Measurements from ENCODE around the gene PDCD1. TPM values are rescaled to one million over a fixed set of nuclear protein-coding genes. Genes with fewer than 3 reads are reported as not detected.

The PDCD1 gene
- total and polyA plus RNA-seq, 10 of the 15 experiments (the other 5 are each of a cell fraction or from before 2014, with no cell fraction given) = 0.62 to 6.4 (median 2.9) TPM; not detected in 2

DNA sequence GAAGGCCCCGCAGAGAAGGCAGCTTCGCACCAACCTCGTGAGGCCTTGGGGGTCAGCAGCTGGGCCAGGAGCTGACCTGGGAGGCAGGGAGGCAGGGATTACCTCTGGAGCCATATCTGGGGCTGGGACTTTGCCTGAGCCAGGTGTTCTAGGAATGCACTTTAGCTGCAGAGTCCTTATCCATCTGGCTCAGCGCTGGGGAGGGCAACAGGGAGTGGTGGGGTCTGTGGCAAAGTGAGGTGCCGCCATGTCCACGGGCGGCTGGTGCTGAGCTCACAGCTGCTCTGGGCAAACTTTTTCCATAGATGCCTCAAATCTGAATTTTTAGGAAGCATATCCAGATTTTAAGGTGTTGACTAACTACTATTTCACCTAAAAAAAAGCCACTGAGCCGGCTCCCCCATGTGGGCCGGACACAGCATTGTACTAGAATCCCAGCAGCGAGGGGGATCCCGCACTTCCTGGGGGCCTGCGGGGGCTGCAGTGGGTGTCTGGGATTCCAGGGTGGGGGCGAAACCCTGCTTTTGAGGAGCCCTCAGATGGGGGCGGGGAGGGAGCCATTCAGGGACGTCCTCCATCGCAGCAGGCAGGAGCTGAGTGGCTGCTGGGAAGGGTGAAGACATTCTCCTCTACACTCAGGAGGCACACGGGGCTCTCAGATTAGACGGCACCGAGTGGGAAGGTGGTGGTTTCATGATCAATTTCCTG lies 45.5 kb upstream of the PDCD1 start (continued):
- TF ChIP-seq, protein P1, sequence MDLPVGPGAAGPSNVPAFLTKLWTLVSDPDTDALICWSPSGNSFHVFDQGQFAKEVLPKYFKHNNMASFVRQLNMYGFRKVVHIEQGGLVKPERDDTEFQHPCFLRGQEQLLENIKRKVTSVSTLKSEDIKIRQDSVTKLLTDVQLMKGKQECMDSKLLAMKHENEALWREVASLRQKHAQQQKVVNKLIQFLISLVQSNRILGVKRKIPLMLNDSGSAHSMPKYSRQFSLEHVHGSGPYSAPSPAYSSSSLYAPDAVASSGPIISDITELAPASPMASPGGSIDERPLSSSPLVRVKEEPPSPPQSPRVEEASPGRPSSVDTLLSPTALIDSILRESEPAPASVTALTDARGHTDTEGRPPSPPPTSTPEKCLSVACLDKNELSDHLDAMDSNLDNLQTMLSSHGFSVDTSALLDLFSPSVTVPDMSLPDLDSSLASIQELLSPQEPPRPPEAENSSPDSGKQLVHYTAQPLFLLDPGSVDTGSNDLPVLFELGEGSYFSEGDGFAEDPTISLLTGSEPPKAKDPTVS (IDR thresholded peaks at IDR 0.05; ENCODE audit: low read depth, low read length) = no peak
- TF ChIP-seq, protein P2, sequence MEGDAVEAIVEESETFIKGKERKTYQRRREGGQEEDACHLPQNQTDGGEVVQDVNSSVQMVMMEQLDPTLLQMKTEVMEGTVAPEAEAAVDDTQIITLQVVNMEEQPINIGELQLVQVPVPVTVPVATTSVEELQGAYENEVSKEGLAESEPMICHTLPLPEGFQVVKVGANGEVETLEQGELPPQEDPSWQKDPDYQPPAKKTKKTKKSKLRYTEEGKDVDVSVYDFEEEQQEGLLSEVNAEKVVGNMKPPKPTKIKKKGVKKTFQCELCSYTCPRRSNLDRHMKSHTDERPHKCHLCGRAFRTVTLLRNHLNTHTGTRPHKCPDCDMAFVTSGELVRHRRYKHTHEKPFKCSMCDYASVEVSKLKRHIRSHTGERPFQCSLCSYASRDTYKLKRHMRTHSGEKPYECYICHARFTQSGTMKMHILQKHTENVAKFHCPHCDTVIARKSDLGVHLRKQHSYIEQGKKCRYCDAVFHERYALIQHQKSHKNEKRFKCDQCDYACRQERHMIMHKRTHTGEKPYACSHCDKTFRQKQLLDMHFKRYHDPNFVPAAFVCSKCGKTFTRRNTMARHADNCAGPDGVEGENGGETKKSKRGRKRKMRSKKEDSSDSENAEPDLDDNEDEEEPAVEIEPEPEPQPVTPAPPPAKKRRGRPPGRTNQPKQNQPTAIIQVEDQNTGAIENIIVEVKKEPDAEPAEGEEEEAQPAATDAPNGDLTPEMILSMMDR (IDR thresholded peaks at IDR 0.05 in 2 of 3, conservative IDR thresholded peaks at IDR 0.05 in 1 of 3; ENCODE audit: control insufficient read depth in 2 of 3, extremely low read depth in 1 of 3, insufficient read depth in 1 of 3, low read depth in 3 of 3, low read length in 3 of 3) = no peak
- TF ChIP-seq CREM (IDR thresholded peaks at IDR 0.05; ENCODE audit: low read depth) (no peak), MYB (IDR thresholded peaks at IDR 0.05; ENCODE audit: borderline replicate concordance, low read depth, low read length) (no peak), CBX3 (IDR thresholded peaks at IDR 0.05; ENCODE audit: borderline replicate concordance, low read depth) (no peak), IKZF2 (IDR thresholded peaks at IDR 0.05) (no peak), SP1 (IDR thresholded peaks at IDR 0.05; ENCODE audit: low read depth, low read length) (no peak), ETV6 (conservative IDR thresholded peaks at IDR 0.05 in 1 of 2, IDR thresholded peaks at IDR 0.05 in 1 of 2; ENCODE audit: borderline replicate concordance in 1 of 2, low read depth in 1 of 2) (no peak), MTA2 (IDR thresholded peaks at IDR 0.05; ENCODE audit: low read depth) (no peak), JUNB (IDR thresholded peaks at IDR 0.05) (no peak), ESRRA (IDR thresholded peaks at IDR 0.05; ENCODE audit: low read length) (no peak)
- TF ChIP-seq, protein P3, sequence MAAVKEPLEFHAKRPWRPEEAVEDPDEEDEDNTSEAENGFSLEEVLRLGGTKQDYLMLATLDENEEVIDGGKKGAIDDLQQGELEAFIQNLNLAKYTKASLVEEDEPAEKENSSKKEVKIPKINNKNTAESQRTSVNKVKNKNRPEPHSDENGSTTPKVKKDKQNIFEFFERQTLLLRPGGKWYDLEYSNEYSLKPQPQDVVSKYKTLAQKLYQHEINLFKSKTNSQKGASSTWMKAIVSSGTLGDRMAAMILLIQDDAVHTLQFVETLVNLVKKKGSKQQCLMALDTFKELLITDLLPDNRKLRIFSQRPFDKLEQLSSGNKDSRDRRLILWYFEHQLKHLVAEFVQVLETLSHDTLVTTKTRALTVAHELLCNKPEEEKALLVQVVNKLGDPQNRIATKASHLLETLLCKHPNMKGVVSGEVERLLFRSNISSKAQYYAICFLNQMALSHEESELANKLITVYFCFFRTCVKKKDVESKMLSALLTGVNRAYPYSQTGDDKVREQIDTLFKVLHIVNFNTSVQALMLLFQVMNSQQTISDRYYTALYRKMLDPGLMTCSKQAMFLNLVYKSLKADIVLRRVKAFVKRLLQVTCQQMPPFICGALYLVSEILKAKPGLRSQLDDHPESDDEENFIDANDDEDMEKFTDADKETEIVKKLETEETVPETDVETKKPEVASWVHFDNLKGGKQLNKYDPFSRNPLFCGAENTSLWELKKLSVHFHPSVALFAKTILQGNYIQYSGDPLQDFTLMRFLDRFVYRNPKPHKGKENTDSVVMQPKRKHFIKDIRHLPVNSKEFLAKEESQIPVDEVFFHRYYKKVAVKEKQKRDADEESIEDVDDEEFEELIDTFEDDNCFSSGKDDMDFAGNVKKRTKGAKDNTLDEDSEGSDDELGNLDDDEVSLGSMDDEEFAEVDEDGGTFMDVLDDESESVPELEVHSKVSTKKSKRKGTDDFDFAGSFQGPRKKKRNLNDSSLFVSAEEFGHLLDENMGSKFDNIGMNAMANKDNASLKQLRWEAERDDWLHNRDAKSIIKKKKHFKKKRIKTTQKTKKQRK (IDR thresholded peaks at IDR 0.05; ENCODE audit: low read depth, low read length) = no peak
- TF ChIP-seq, protein P4, sequence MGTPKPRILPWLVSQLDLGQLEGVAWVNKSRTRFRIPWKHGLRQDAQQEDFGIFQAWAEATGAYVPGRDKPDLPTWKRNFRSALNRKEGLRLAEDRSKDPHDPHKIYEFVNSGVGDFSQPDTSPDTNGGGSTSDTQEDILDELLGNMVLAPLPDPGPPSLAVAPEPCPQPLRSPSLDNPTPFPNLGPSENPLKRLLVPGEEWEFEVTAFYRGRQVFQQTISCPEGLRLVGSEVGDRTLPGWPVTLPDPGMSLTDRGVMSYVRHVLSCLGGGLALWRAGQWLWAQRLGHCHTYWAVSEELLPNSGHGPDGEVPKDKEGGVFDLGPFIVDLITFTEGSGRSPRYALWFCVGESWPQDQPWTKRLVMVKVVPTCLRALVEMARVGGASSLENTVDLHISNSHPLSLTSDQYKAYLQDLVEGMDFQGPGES (IDR thresholded peaks at IDR 0.05) = no peak
